Right kidney (tissue), 1 donor: ENCODE data around the gene REV3L.

Experiments
- DNase-seq: peaks from one replicate; pipeline ENCODE4 v3.0.0-alpha.2; 2016

The REV3L gene

DNA sequence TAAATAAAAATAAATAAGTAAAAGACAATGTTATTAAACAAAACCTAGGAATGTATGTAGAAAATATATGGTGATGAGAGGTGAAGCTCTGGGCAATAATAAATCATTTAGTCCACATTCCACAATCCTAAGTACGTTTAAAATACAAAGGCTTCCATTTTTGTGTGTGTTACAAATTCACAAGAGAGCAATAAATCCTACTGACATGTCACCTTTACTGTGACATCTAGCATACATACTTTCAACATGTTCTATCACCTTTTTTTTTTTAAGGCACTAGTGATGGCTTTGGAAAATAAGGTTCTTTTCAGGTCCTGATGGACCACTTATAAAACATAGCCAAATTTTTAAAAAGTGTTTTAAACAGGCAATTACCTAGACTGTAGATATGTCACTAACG lies 12.0 kb downstream of the REV3L start:
- no peak for DNase-seq

DNA sequence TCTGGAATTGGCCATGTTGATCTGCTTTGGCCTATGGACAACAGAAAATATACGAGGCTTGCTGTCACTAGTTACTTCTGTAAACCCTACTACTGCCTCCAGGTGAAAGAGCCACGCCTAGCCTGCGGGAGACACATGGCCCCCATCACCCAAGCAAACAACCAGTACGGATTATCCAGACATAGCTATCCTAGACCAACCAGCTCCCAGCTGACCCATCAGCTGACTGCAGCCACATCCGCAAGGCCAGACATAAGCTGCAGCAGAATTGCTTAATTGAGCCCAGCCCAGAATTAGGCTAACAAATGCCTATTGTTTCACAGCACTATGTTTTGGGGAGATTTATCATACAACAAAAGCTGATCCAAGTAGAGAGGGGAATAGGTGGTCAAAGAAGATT lies 13.5 kb downstream of the REV3L start:
- DNase-seq: no peak

DNA sequence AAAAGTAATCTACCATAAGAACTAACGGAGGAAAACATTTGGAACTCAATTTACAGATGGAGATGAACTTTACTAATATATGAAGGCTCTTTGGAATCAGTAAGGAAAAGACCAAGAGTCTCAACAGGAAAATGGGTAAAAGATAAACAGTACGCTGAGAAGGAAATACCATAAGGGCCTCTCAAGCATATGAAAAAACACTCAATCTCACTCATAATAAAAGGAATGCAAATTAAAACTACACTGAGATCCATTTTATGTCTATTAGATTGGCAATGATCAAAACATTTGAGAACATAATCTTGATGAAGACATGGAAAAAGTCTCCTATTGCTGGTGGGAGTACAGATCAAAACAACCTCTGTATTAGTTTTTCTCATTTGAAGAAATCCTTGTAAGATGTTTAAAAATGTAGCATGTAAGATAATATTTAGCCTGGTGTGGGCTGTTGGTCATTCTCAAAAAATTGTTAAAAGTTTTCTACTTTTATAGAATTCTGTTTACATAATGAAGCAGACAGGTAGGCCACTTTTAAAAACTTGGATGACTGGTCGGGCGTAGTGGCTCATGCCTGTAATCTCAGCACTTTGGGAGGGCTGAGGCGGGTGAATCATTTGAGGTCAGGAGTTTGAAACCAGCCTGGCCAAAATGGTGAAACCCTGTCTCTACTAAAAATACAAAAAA lies 14.5 kb downstream of the REV3L start:
- DNase-seq: no peak

DNA sequence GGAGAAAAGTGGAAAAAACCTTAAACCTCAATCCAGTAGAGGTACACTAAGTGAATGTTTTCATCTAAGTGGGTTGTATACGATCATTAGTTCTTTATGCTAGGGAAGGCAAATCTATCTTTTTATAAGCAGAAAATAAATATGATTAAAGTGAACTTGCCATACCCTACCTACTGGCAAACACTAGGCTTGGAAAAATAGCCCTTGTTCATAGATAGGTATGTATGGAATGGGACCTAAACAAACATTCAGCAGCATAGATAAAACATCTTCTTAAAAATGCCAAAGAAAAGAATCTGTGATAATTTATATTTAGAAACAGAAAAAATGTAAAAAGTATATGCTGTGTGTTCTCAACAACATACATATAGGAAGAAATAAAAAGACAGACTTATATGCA lies 18.8 kb downstream of the REV3L start:
- DNase-seq: no peak

DNA sequence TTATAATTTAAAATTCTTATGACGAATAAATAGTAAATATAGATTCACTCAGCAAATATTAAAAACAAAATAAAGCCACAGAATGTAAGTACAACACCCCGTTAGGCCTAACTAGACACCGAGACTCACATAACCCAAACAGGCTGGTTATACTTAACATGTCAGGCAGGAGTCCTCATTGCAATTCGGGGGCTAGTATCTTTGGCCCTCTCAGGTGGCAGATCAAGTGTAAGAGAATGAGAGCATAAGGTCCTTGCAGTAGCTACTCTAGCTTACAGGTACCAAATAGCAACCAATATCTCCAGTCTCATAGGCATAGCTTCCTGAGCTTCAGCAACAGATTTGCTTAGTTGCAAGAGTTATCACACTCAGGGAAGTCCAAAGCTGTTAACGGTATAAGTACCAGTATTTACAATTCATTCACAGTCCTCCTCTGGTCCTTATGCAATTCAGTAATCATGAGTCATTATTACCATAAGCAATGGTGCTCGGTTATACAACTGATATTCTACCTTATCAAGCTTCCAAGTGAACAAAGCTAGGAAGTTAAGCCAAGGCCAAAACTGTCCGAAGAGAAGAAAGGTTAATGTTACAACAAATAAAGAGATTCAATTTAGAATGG lies 20.1 kb downstream of the REV3L start:
- no peak for DNase-seq

DNA sequence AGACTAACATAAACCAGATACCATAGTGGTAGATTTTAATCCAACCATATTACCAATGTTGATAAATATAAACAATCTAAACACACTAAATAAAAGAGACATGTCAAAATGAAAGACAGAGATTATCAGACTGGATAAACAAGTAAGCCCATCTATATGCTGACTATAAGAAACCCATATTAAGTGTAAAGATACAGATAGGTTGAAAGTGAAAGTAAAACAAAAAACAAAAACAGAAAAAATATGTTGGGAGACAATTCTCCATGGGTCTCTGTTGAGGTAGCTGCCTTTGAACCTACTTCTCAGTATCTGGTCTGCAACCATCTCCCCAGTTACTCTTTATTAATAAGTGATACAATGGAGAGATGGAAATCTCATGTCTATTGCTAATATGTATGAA lies 21.2 kb downstream of the REV3L start:
- DNase-seq: no peak

DNA sequence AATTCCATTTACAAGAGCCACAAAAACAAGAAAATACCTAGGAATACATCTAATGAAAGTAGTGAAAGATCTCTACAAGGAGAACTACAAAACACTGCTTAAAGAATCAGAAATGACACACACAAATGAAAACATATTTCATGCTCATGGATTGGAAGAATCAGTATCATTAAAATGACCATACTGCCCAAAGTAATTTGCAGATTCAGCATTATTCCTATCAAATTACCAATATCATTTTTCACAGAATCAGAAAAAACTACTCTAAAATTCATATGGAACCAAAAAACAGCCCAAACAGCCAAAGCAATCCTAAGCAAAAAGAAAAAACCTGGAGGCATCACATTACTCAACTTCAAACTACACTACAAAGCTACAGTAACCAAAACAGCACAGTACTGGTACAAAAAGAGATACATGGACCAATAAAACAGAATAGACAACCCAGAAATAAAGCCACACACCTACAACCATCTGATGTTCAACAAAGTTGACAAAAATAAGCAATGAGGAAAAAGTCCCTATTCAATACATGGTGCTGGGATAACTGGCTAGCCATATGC lies 24.3 kb downstream of the REV3L start:
- DNase-seq: no peak

DNA sequence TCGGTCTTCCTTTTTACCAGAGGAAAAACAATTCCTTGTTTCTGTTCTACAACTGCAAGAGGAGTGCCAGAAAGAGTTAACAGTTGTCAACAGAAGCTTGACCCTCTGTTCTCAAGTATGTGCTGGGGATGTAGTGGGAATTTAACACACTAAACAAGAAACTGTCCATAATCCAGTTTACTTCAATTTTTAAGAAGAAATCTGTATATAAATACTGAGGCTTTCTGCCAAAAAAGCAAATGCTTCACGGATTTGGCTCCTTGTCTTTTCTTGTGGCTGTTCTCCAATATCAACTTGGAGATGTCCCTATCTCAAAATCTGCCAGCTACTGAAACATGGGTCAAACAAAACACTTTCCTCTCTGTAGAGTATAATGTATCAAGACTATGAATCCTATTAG lies 26.8 kb downstream of the REV3L start:
- DNase-seq: no peak

DNA sequence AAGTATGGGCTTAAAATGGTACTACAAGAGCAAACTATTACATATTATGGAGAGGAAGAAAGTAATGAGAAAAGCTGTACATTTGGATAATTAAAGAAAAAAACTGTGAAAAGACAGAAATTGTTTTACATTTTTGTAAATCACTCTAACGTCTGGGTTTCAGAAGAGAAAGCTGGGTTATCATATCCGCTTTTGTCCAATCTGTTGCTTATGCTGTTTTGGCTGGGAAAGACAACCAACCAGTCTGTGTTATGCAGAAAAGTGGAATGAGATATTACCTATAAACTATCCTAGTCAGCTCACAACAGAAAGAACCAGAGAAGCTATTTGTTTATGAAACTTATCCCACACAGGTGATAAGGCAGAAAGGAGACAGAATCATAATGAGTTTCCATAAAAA lies 32.4 kb downstream of the REV3L start:
- no peak for DNase-seq

DNA sequence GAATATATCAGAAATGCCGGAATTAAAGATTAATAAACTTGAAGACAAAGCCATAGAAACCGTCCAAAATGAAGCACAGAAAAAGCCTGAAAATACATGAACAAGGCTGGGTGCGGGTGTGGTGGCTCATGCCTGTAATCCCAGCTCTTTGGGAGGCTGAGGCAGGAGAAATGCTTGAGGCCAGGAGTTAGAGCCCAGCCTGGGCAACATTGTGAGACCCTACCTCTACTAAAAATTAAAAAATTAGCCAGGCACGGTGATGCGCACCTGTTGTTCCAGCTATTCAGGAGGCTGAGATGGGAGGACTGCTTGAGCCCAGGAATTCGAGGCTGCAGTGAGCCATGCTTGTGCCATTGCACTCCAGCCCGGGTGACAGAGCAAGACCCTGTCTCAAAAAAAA lies 32.9 kb downstream of the REV3L start:
- no peak for DNase-seq

DNA sequence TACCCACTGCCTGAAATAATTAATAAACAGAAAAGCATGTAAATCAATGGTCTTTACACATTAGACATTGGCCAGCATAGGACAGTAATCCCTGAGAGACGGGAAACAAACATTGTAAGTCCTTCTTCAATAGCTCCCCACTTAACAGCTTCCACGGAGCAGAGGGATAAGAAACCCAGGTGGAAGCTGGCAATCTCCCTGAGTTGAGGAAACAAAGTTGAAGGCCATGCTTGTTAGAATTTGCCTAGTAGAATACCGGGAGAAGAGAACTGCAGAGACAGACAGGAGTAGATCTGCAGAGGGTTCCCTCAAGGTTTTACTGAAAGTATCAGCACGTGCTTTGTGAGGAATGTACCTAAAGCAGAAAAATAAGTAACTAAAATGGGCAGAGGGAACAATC lies 33.9 kb downstream of the REV3L start:
- no peak for DNase-seq

DNA sequence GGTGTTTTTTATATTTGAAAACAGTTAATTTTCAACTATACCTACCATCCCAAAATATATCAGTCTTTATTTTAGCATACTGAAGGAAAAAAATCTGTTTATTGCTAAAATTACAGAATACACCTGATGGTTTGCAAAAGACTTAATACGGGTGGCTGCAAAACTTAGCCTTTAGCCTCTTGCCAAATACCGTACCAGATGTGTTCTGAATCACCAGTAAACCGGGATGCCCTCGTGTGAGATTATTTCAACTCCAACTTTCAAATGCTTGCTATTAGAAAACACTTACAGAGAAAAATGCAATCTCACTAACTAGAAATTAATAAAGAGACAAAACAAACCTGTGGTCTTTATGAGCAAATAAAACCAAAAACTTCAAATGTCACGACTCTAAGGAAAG lies 36.0 kb downstream of the REV3L start:
- no peak for DNase-seq

DNA sequence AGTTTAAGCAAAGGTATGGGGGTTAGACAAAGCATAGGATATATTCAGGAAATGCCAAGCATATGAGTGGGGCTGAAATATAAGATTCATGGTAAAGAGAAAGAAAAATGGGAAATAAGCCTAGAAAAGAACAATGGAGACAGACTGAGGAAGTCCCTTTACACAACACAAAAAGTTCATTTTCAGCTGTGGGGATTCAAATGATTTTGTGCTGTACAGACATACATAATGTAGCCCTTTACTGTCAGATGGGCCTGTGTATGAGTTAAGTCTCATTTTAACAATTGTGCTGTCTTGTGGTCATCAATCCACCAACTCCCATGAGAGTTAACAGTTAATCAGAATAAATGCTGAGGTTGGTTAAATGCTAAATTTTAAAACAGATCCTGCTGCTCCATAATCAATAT lies 37.2 kb downstream of the REV3L start:
- DNase-seq: no peak

DNA sequence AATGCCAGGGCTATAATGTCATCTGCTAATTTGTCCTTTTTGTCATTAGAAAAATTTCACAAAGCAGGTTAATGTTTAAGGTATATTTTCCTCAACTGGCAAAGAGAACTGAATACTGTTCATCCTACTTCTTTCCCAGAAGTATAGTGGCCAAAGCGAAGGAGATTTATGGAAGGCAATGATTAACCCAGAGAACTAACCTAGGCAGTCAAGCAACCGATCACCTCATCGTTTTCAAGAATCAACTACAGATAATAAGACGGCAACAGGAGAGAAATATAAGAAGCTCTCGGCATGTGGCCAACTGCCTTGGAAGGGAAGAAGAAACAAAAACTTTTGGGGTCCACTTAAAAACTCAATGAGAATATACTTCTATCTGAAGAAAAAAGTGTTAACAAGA lies 38.2 kb downstream of the REV3L start:
- no peak for DNase-seq

DNA sequence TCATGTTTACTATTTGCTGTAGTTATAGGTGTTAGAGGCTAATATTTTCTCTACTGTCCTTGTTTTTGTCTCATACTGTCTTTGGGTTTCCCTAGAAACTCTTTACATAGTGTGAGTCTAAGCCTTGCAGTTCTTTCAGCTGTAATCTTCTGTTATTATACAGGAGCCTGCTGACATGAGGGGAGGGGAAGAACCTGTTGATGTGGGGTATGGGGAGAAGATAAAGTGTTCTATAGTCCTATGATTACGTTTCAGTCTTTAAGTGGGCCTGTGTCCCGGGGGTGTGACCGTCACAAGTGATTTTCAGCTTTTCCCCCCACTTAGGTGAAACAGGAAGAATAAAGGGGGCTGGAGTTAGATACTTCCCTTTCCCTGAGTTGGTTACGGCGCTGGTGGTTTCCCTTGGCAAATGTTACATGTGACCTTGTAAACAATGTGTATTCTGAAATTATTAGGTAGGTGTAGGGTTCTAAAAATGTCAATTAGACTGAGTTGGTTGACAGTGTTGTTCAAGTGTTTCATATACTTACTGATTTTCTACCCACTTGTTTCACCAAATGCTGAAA lies 41.3 kb downstream of the REV3L start:
- DNase-seq: no peak

DNA sequence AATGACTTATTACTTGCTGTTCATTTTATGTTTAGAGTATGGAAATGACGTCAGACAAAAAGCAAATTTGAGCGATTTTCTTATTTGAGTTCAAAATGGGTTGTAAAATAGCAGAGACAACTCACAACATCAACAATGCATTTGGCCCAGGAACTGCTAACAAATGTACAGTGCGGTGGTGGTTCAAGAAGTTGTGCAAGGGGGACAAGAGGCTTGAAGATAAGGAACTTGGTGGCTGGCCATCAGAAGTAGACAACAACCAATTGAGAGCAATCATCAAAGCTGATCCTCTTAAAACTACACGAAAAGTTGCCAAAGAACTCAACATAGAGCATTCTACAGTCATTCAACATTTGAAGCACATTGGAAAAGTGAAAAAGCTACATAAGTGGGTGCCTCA lies 43.8 kb downstream of the REV3L start:
- no peak for DNase-seq

DNA sequence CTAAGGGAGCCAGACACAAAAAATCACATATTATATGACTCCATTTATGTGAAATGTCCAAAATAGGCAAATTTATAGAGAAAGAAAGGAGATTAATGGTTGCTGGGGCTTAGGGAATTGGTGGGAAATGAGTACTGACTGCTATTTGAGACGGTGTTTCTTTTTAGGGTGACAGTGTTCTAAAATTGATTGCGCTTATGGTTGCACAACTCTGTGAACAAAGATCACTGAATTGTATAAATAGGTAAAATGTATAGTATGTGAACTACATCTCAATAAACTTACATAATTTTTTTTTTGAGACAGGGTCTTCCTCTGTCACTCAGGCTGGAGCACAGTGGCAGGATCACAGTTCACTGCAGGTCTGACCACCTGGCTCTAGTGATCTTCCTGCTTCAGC lies 45.4 kb downstream of the REV3L start:
- DNase-seq: no peak

DNA sequence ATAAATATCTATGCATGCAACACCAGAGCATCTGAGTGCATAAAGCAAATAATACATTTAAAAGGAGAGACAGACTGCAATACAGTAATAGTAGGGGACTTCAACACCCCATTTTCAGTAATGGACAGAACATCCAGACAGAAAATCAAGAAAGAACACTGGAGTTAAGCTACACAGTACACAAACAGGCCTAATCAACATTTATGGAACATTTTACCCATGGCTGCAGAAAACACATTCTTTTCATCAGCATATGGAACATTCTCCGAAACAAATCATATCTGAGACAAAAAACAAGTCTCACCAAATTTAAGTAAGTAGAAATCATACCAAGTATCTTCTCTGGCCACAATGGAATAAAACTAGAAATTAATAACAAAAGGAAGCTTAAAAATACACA lies 50.5 kb downstream of the REV3L start:
- no peak for DNase-seq

DNA sequence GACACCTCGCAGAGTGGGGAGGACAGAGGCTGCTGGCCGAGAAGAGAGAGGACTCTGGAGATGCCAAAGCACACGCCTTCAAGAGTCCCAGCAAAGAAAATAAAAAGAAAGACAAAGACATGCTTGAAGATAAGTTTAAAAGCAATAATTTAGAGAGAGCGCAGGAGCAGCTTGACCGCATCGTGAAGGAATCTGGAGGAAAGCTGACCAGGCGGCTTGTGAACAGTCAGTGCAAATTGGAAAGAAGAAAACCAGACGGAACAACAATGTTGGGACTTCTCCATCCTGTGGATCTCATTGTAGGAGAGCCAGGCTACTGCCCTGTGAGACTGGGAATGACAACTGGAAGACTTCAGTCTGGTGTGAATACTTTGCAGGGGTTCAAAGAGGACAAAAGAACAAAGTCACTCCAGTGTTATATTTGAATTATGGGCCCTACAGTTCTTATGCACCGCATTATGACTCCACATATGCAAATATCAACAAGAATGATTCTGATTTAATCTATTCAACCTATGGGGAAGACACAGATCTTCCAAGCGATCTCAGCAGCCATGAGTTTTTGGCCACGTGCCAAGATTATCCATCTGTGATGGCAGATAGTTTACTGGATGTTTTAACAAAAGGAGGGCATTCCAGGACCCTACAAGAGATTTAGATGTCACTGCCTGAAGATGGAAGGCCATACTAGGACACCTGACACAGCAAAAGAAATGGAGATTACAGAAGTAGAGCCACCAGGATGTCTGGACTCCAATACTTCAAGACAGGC lies 52.2 kb downstream of the REV3L start:
- no peak for DNase-seq

DNA sequence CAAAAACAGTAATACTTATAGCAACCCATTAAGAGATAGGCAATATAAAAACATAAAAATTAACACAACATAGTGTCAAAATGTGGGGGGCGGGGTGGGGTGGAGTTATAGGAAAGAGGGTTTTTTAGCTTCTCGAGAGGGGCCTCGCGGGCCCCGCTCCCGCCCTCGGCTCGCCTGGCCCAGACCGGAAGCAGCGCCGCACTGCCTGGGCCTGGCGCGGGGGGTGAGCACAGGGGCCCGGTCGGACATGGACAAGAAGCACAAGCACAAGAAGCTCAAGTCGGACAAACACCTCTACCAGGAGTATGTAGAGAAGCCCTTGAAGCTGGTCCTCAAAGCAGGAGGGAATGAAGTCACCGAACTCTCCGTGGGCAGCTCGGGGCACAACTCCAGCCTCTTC lies 53.4 kb downstream of the REV3L start:
- no peak for DNase-seq

DNA sequence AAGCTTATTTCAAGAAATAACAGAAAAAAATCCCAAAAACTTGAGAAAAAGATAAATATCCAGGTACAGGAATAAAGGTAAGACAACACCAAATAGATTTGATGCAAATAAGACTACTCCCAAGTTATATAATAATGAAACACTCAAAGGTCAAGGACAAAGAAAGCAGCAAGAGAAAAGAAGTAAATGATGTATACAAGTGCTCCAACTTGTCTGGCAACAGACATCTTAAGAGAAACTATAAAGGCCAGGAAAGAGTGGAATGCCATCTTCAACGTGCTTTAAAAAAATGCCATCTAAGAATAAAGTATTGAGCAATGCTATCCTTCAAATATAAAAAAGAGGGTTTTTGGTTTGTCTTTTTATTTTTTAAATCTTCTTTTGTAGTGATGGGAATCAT lies 54.2 kb downstream of the REV3L start:
- no peak for DNase-seq

DNA sequence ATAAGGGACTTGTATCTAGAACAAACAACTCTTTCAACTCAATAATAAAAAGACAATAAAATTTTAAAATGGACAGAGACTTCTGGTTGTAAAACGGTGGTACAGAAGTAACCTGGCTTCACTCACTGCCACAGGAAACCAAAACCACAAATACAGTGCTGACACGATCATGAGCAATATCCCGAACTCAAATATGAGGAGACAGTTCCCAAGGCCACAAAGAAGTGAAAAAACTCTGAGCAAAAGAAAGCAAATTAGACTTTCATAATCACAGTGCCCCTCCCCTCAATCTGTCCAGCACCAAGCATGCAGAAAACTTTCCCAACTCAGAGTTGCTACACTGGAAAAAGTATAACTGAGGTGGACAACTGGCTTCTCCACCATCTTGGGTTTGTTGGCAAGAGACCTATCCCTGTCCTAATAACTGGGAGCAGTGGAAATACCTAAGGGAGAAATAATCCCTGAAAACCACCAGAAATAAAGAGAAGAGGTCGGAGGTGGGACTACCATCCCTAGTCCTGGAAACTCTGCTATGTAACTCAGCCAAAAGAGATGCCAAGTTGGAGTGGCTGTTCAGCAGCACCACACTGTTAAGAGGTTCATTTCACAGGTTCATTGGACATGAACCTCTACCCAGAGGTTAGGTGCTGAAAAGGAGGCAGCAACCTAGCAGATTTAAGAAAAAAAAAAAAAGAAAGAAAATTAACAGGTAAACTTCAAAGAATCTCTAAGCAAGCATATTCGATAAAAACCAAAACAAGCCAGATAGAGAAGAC lies 55.5 kb downstream of the REV3L start:
- DNase-seq: no peak
